ENCODE data around the gene ALDH16A1.

DNA sequence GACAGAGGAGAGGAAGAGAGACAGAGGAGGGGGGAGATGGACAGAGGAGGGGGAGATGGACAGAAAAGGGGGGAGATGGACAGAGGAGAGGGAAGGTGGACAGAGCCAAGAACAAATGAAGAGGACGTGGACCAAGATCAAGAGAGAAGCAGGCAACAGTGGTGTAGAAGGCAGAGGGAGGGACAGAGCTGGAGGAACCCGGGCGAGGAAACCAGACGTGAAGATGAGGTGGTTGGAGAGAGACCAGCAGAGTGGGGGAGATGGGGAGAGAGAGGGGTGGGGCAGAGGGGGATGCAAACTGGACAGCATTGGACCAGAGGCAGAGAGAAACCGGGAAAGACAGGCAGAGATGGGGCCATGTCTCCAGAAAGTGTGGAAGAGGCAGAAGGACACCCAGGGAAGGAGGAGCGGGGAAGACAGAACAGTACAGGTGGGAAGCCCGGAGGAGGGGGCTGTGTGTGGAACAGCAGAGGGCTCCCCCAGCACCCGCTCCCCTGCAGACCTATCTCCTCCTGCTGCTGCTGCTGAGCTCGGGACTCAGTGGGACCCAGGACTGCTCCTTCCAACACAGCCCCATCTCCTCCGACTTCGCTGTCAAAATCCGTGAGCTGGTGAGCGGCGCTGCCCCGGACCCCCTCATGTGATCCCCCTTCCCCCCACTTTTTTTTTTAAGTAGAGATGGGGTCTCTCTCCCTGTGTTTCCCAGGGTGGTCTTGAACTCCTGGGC lies 22.3 kb downstream of the ALDH16A1 start:
- TF ChIP-seq POLR2A (IDR thresholded peaks at IDR 0.05): no peak
- TF ChIP-seq, protein P1, sequence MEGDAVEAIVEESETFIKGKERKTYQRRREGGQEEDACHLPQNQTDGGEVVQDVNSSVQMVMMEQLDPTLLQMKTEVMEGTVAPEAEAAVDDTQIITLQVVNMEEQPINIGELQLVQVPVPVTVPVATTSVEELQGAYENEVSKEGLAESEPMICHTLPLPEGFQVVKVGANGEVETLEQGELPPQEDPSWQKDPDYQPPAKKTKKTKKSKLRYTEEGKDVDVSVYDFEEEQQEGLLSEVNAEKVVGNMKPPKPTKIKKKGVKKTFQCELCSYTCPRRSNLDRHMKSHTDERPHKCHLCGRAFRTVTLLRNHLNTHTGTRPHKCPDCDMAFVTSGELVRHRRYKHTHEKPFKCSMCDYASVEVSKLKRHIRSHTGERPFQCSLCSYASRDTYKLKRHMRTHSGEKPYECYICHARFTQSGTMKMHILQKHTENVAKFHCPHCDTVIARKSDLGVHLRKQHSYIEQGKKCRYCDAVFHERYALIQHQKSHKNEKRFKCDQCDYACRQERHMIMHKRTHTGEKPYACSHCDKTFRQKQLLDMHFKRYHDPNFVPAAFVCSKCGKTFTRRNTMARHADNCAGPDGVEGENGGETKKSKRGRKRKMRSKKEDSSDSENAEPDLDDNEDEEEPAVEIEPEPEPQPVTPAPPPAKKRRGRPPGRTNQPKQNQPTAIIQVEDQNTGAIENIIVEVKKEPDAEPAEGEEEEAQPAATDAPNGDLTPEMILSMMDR (IDR thresholded peaks at IDR 0.05): no peak
